ENCODE results near the gene CDH15. TPM values are rescaled to one million over a fixed set of nuclear protein-coding genes. Genes with fewer than 3 reads are reported as not detected.

Gene CDH15
- total RNA-seq, 1 experiment from 2014 or later: 1.5 TPM

DNA sequence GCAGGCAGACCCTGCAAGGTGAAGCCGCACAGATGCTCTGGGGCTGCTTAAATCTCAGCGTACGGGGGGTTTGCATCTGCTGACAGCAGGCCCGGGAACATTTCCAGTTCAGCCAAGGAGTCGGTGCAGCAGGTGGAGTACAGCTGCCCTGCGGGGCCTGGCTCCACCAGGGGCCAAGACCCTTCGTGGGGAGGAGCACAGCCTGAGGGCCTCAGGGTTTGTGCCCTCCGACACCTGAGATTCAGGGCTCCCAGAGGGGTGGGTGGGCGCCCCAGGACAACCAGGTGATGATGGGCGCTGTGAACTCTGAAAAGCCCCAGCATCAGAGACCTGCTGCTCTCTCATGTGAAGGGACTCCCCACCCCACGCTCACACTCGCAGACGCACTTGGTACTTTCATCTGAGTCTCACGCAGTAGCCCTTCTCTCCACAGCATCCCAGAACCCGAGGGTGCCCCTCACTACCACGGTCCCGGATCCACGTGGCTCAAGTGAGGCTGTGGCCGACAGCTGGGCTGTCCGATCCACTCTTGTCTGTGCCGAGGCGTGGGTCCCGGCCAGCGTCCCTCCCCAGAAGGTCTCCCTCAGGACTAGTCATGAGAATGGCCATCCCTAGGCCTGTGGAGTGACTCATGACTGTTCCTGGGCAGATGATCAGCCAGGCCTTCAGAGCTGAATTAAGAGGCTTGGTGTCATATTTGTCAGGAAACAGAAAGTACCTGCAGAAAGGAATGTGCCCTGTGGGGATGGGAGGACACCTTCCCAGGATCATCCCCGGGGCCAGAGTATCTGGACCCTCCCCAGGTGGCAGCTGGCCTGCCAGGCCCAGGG lies 48.3 kb upstream of the CDH15 start:
- Histone ChIP-seq H3K36me3 (ENCODE audit: low read depth, low read length) (peaks cover 13% of the 10 kb centered on the region), H3K9me3 (ENCODE audit: low read length) (no peaks in the 10 kb centered on the region), H3F3A (ENCODE audit: low read length, unreplicated experiment) (no peaks in the 10 kb centered on the region), H2AFZ (ENCODE audit: low read length) (no peak overlapping the region), H3K9me2 (replicated peaks; ENCODE audit: low read length) (no peaks in the 10 kb centered on the region), H3K4me3 (ENCODE audit: low read length) (no peak overlapping the region), H3K4me2 (ENCODE audit: low read length) (no peak overlapping the region), H3K4me1 (ENCODE audit: insufficient read depth, low read length) (no peaks in the 10 kb centered on the region), H3K9ac (ENCODE audit: low read length) (no peak overlapping the region), H3K79me2 (ENCODE audit: low read length) (no peaks in the 10 kb centered on the region), H3K27ac (ENCODE audit: low read length) (no peak overlapping the region), H3K27me3 (ENCODE audit: low read length) (no peaks in the 10 kb centered on the region), H4K20me1 (ENCODE audit: low read length) (no peaks in the 10 kb centered on the region)
- ChIA-PET POLR2A (ENCODE audit: unreplicated experiment) (no interaction called here), CTCF (no interaction called here)
- intact Hi-C loops (cut with micrococcal nuclease): no loop called here
- DNase-seq: no peak
- no TSS peak for BruUV-seq (replicated peaks)
- TF ChIP-seq EZH2phosphoT487 (IDR thresholded peaks at IDR 0.05; ENCODE audit: borderline replicate concordance, low read length) (no peak), EZH2 (IDR thresholded peaks at IDR 0.05; ENCODE audit: low read length, unreplicated experiment) (no peak), CTCF (conservative IDR thresholded peaks at IDR 0.05; ENCODE audit: low read depth, low read length) (no peak)
- no peak for ATAC-seq

DNA sequence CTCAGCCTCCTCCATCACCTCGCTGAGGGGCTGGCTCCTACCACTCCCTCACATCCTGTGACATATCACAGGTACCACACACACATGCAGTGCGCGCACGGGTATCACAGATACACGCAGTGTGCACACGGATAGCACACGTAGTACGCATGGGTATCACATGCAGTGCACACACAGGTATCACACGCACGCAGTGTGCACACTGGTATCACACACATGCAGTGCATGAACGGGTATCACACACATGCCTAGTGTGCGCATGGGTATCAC lies 47.8 kb upstream of the CDH15 start:
- CTCF ChIA-PET: no interaction called here
- Histone ChIP-seq H3K79me2 (ENCODE audit: low read length) (no peaks in the 10 kb centered on the region), H2AFZ (ENCODE audit: low read length) (no peak overlapping the region), H3K9ac (ENCODE audit: low read length) (no peak overlapping the region), H3K9me2 (replicated peaks; ENCODE audit: low read length) (no peaks in the 10 kb centered on the region), H3K4me3 (ENCODE audit: low read length) (no peak overlapping the region), H3F3A (ENCODE audit: low read length, unreplicated experiment) (no peaks in the 10 kb centered on the region), H3K27ac (ENCODE audit: low read length) (no peak overlapping the region), H3K27me3 (ENCODE audit: low read length) (no peaks in the 10 kb centered on the region), H3K4me2 (ENCODE audit: low read length) (no peak overlapping the region), H3K4me1 (ENCODE audit: insufficient read depth, low read length) (no peaks in the 10 kb centered on the region), H3K9me3 (ENCODE audit: low read length) (no peaks in the 10 kb centered on the region), H3K36me3 (ENCODE audit: low read depth, low read length) (peaks cover 13% of the 10 kb centered on the region), H4K20me1 (ENCODE audit: low read length) (no peaks in the 10 kb centered on the region)
- TF ChIP-seq CTCF (conservative IDR thresholded peaks at IDR 0.05; ENCODE audit: low read depth, low read length): no peak
- TF ChIP-seq EZH2 (IDR thresholded peaks at IDR 0.05; ENCODE audit: low read length, unreplicated experiment): no peak
- no peak for TF ChIP-seq EZH2phosphoT487 (IDR thresholded peaks at IDR 0.05; ENCODE audit: borderline replicate concordance, low read length)
- no peak for ATAC-seq
- intact Hi-C loops (cut with micrococcal nuclease): no loop called here
- no TSS peak for BruUV-seq (replicated peaks)
- POLR2A ChIA-PET (ENCODE audit: unreplicated experiment): no interaction called here
- DNase-seq: no peak

DNA sequence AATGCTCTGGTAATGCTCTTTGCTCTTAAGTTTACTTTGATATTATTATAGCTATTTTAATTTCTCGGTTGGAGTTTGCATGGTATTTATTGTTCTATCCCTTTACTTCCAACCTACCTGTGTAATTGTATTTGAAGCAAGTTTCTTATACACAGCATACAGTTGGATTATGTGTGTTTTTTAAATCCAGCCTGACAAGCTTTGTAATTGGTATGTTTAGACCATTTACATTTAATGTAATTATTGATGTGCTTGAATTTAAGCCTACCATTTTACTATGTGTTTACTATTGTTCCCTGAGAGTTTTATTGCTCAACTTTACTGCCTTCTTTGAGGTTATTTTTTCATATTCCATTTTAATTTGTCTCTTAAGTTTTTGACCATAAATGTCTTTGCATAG lies 42.2 kb upstream of the CDH15 start:
- H3K4me3 ChIP-seq (ENCODE audit: low read length): no peak overlapping the region
- TF ChIP-seq EZH2phosphoT487 (IDR thresholded peaks at IDR 0.05; ENCODE audit: borderline replicate concordance, low read length) (no peak), EZH2 (IDR thresholded peaks at IDR 0.05; ENCODE audit: low read length, unreplicated experiment) (no peak), CTCF (conservative IDR thresholded peaks at IDR 0.05; ENCODE audit: low read depth, low read length) (no peak)
- H3K9ac ChIP-seq (ENCODE audit: low read length): no peak overlapping the region
- H3K27me3 ChIP-seq (ENCODE audit: low read length): no peaks in the 10 kb centered on the region
- H3K79me2 ChIP-seq (ENCODE audit: low read length): no peaks in the 10 kb centered on the region
- H3K36me3 ChIP-seq (ENCODE audit: low read depth, low read length): peaks cover 17% of the 10 kb centered on the region
- no peak overlapping the region for H3K4me2 ChIP-seq (ENCODE audit: low read length)
- H2AFZ ChIP-seq (ENCODE audit: low read length): no peak overlapping the region
- intact Hi-C loops (cut with micrococcal nuclease): no loop called here
- DNase-seq (no peak), ATAC-seq (no peak)
- no peaks in the 10 kb centered on the region for H3K9me3 ChIP-seq (ENCODE audit: low read length)
- BruUV-seq (replicated peaks): no TSS peak
- no peaks in the 10 kb centered on the region for H3K4me1 ChIP-seq (ENCODE audit: insufficient read depth, low read length)
- ChIA-PET CTCF (no interaction called here), POLR2A (ENCODE audit: unreplicated experiment) (no interaction called here)
- no peak overlapping the region for H3K27ac ChIP-seq (ENCODE audit: low read length)
- H3F3A ChIP-seq (ENCODE audit: low read length, unreplicated experiment): no peaks in the 10 kb centered on the region
- H4K20me1 ChIP-seq (ENCODE audit: low read length): no peaks in the 10 kb centered on the region
- H3K9me2 ChIP-seq (replicated peaks; ENCODE audit: low read length): no peaks in the 10 kb centered on the region
